ENCODE results near the gene PCSK7.

PCSK7 gene

GRCh38 chr11:117179048-117179999, 52.5 kb downstream of the PCSK7 start:
- TF ChIP-seq TAF1 (IDR thresholded peaks at IDR 0.05; ENCODE audit: borderline replicate concordance, insufficient read depth, low read length), result 0 out of 2 replicates have a peak, but pooled peaks have one; percentile 41
- no peak for TF ChIP-seq FOXP2 (optimal IDR thresholded peaks at IDR 0.05; ENCODE audit: borderline replicate concordance, extremely low read depth, extremely low read length, insufficient read depth)

- peak; percentile 75 for TF ChIP-seq POLR2AphosphoS5 (IDR thresholded peaks at IDR 0.05; ENCODE audit: low read depth, low read length)
- no peak for TF ChIP-seq TAF1 (IDR thresholded peaks at IDR 0.05; ENCODE audit: borderline replicate concordance, insufficient read depth, low read length)
- peak; percentile 99 for TF ChIP-seq FOXP2 (optimal IDR thresholded peaks at IDR 0.05; ENCODE audit: borderline replicate concordance, extremely low read depth, extremely low read length, insufficient read depth)
- TF ChIP-seq SIN3A (IDR thresholded peaks at IDR 0.05; ENCODE audit: borderline replicate concordance, insufficient read depth, low read length), result peak; percentile 39; the same call in 1 of the 2 replicates
Observed at GRCh38 chr11:117178210-117179034, 53.5 kb downstream of the PCSK7 start, which contains the start of gene SIDT2. Gene SIDT2, plus strand, starts transcription at chr11:117178743. Its CDS starts 521 bp downstream, at chr11:117179264.

GRCh38 chr11:117177534-117178209, 54.2 kb downstream of the PCSK7 start:
- TF ChIP-seq SIN3A (IDR thresholded peaks at IDR 0.05; ENCODE audit: borderline replicate concordance, insufficient read depth, low read length) (no peak), POLR2AphosphoS5 (IDR thresholded peaks at IDR 0.05; ENCODE audit: low read depth, low read length) (no peak), REST (IDR thresholded peaks at IDR 0.05; ENCODE audit: insufficient read depth in 1 of 2, low read depth in 2 of 2, low read length in 2 of 2) (no peak), FOXP2 (optimal IDR thresholded peaks at IDR 0.05; ENCODE audit: borderline replicate concordance, extremely low read depth, extremely low read length, insufficient read depth) (no peak), TAF1 (IDR thresholded peaks at IDR 0.05; ENCODE audit: borderline replicate concordance, insufficient read depth, low read length) (no peak)

- TF ChIP-seq SIN3A (IDR thresholded peaks at IDR 0.05; ENCODE audit: borderline replicate concordance, insufficient read depth, low read length), result no peak
- TF ChIP-seq TAF1 (IDR thresholded peaks at IDR 0.05; ENCODE audit: borderline replicate concordance, insufficient read depth, low read length), result no peak
- TF ChIP-seq FOXP2 (optimal IDR thresholded peaks at IDR 0.05; ENCODE audit: borderline replicate concordance, extremely low read depth, extremely low read length, insufficient read depth), result no peak
- no peak for TF ChIP-seq POLR2AphosphoS5 (IDR thresholded peaks at IDR 0.05; ENCODE audit: low read depth, low read length)
- no peak for TF ChIP-seq REST (IDR thresholded peaks at IDR 0.05; ENCODE audit: insufficient read depth in 1 of 2, low read depth in 2 of 2, low read length in 2 of 2)
Observed at GRCh38 chr11:117176186-117176585, 55.7 kb downstream of the PCSK7 start.

- TF ChIP-seq TAF1 (IDR thresholded peaks at IDR 0.05; ENCODE audit: borderline replicate concordance, insufficient read depth, low read length), result no peak
Observed at GRCh38 chr11:117175781-117176180, 56.1 kb downstream of the PCSK7 start.

GRCh38 chr11:117175104-117175503, 56.8 kb downstream of the PCSK7 start:
- TF ChIP-seq SIN3A (IDR thresholded peaks at IDR 0.05; ENCODE audit: borderline replicate concordance, insufficient read depth, low read length), result no peak
- no peak for TF ChIP-seq REST (IDR thresholded peaks at IDR 0.05; ENCODE audit: insufficient read depth in 1 of 2, low read depth in 2 of 2, low read length in 2 of 2)
- TF ChIP-seq TAF1 (IDR thresholded peaks at IDR 0.05; ENCODE audit: borderline replicate concordance, insufficient read depth, low read length), result no peak
- no peak for TF ChIP-seq FOXP2 (optimal IDR thresholded peaks at IDR 0.05; ENCODE audit: borderline replicate concordance, extremely low read depth, extremely low read length, insufficient read depth)
- TF ChIP-seq POLR2AphosphoS5 (IDR thresholded peaks at IDR 0.05; ENCODE audit: low read depth, low read length), result no peak
